ENCODE data around the gene NPLOC4.

DNA sequence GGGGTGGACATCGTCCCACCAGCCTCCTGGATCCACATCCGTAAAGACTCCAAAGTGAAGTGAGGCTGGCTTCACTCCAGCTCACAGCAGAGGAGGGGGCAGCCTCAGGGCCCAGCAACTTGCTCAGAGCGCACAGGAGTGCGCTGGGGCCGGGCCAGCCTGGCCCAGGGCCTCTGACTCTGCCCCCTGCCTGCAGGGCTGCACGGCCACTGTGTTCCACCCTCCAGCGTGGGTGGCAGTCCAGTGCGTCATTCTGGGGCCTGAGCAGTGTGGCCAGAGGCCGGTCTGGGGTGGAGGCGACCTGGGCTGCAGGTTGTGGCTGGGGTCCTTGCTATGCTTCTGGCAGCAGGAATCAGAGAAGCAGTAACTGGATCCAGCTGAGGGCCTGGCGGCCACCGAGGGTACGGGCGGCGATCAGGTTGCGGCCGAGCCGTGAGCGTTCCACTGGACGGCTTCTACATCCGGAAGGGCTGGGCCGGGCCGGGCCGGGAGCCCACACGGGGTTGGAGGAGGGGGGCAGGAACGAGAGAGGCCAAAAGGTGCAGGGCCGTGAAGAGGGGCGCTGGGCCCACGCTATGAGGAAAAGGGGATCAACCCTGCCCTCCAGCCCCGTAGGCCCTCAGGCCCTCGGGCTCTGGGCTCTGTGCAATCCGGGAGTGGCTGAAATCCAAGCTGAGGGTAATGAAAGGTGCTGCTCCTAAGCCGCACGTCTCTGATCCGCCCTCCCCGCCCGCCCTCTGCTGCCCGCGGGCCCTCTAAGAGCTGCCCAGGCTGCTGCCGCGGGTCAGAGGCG, 109.1 kb downstream of the NPLOC4 start, which contains the start of gene FSCN2:
- TF ChIP-seq, protein P1, sequence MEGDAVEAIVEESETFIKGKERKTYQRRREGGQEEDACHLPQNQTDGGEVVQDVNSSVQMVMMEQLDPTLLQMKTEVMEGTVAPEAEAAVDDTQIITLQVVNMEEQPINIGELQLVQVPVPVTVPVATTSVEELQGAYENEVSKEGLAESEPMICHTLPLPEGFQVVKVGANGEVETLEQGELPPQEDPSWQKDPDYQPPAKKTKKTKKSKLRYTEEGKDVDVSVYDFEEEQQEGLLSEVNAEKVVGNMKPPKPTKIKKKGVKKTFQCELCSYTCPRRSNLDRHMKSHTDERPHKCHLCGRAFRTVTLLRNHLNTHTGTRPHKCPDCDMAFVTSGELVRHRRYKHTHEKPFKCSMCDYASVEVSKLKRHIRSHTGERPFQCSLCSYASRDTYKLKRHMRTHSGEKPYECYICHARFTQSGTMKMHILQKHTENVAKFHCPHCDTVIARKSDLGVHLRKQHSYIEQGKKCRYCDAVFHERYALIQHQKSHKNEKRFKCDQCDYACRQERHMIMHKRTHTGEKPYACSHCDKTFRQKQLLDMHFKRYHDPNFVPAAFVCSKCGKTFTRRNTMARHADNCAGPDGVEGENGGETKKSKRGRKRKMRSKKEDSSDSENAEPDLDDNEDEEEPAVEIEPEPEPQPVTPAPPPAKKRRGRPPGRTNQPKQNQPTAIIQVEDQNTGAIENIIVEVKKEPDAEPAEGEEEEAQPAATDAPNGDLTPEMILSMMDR (IDR thresholded peaks at IDR 0.05): no peak
- no peak for TF ChIP-seq POLR2A (IDR thresholded peaks at IDR 0.05)

Data from body of pancreas (tissue), 4 donors.